Gastroesophageal sphincter (tissue), 4 donors: ENCODE measurements around the gene CLMP. TPM values are rescaled to one million over a fixed set of nuclear protein-coding genes. Genes with fewer than 3 reads are reported as not detected.
A peak's percentile ranks its signal among the peaks of the same experiment; 100 is the strongest.

ENCODE experiments used
- ATAC-seq: fragments of 150-250 bp; one replicate; pipeline ENCODE4 v1.9.1; 2016; ENCODE audit warnings: mild to moderate bottlenecking, moderate library complexity
- H3K27ac ChIP-seq, 4 donors: fragments of 200-600 bp; sonication (generic) in 3 of 4; 1 replicate in 3 of 4; 2 replicates in 1 of 4; pipeline ENCODE4 v1.5.1; 2016 to 2019
- H3K27me3 ChIP-seq: fragments of 200-600 bp; sonication (generic); one replicate; pipeline ENCODE4 v1.5.1; 2019
- H3K36me3 ChIP-seq, 2 donors: fragments of 200-600 bp; sonication (generic); one replicate each; pipeline ENCODE4 v1.5.1; 2019; ENCODE audit warnings: control low read depth in 1 of 2
- H3K4me1 ChIP-seq, 3 donors: fragments of 200-600 bp; sonication (generic); 1 replicate in 2 of 3; 2 replicates in 1 of 3; pipeline ENCODE4 v1.5.1; 2016 to 2019; ENCODE audit warnings: control low read depth in 2 of 3
- H3K4me3 ChIP-seq, 2 donors: fragments of 200-600 bp; sonication (generic); one replicate each; pipeline ENCODE4 v1.5.1; 2019; ENCODE audit warnings: mild to moderate bottlenecking in 1 of 2, moderate library complexity in 1 of 2
- H3K9me3 ChIP-seq, 3 donors: fragments of 200-600 bp; sonication (generic); one replicate each; pipeline ENCODE4 v1.5.1; 2017 to 2019; ENCODE audit warnings: control low read depth in 2 of 3
- CTCF ChIP-seq, 4 experiments: fragments of 200-600 bp in 2 of 4; fragments of 450-650 bp in 2 of 4; sonication (generic) in 1 of 4; IDR thresholded peaks; one replicate each; pipeline ENCODE4 v1.5.1; 2017 to 2019; ENCODE audit warnings: antibody characterized with exemption in 4 of 4, mild to moderate bottlenecking in 2 of 4, moderate library complexity in 2 of 4
- EP300 ChIP-seq: sonication (generic); formaldehyde crosslinking; IDR thresholded peaks from one replicate; pipeline ENCODE4 v1.6.1; 2017; ENCODE audit warnings: antibody characterized with exemption, mild to moderate bottlenecking
- POLR2A ChIP-seq, 2 donors: fragments of 450-650 bp; IDR thresholded peaks; one replicate each; pipeline ENCODE4 v1.6.1; 2017; ENCODE audit warnings: antibody characterized with exemption in 2 of 2, mild to moderate bottlenecking in 2 of 2, moderate library complexity in 1 of 2
- POLR2AphosphoS5 ChIP-seq: sonication (generic); formaldehyde crosslinking; IDR thresholded peaks from one replicate; pipeline ENCODE4 v1.6.1; 2017; ENCODE audit warnings: antibody characterized with exemption
- WGBS, 2 donors: methylation state at CpG; one replicate each; pipeline ENCODE4 v1.1.5; 2018; ENCODE audit warnings: low coverage in 1 of 2; 5-methylcytosine and 5-hydroxymethylcytosine counted together
- total RNA-seq, 4 donors: library from RNA; depleted of rRNA; stranded (reverse); fragments of >200 nt; gene quantifications; one replicate each; pipeline ENCODE4 v1.1.0, GENCODE V29; 2016

Gene CLMP
- total RNA-seq, 4 donors from 2014 or later, result 89.1 to 274 (median 151) TPM

- Histone ChIP-seq H3K9me3 (no peaks in the 10 kb centered on the region), H3K4me3 (no peak overlapping the region), H3K27ac (peak overlapping the region in 3 of 4 donors; percentile 78 to 83 (median 79)), H3K27me3 (no peaks in the 10 kb centered on the region), H3K4me1 (peaks cover 12 to 93% (median 37%) of the 10 kb centered on the region in 3 donors), H3K36me3 (no peaks in the 10 kb centered on the region)
- no peak for ATAC-seq
- TF ChIP-seq POLR2AphosphoS5 (no peak), CTCF (IDR thresholded peaks at IDR 0.05) (no peak), POLR2A (IDR thresholded peaks at IDR 0.05) (no peak), EP300 (no peak)
- WGBS, 2 donors, result 63 to 86% methylated on average over 1 of the region's 1 CpG
Measured at GRCh38 chr11:123178186-123178585, 16.9 kb downstream of the CLMP start.

- no peak for ATAC-seq
- H3K4me1 ChIP-seq, result peaks cover 12 to 86% (median 37%) of the 10 kb centered on the region in 3 donors
- no peaks in the 10 kb centered on the region for H3K27me3 ChIP-seq
- H3K9me3 ChIP-seq, result no peaks in the 10 kb centered on the region
- 29 to 41% methylated on average over 2 of the region's 2 CpGs for WGBS, 2 donors
- no peaks in the 10 kb centered on the region for H3K36me3 ChIP-seq
- H3K4me3 ChIP-seq, result no peak overlapping the region
- H3K27ac ChIP-seq, result peak overlapping the region; percentile 52 to 87 (median 81)
- TF ChIP-seq CTCF (IDR thresholded peaks at IDR 0.05) (no peak), POLR2AphosphoS5 (no peak), POLR2A (IDR thresholded peaks at IDR 0.05) (no peak), EP300 (no peak)
Measured at GRCh38 chr11:123176785-123177184, 18.3 kb downstream of the CLMP start.

GRCh38 chr11:123174196-123175183 is 20.6 kb downstream of the CLMP start:
- Histone ChIP-seq H3K4me1 (peaks cover 8 to 84% (median 30%) of the 10 kb centered on the region in 3 donors), H3K4me3 (no peak overlapping the region), H3K36me3 (no peaks in the 10 kb centered on the region), H3K9me3 (no peaks in the 10 kb centered on the region), H3K27me3 (no peaks in the 10 kb centered on the region), H3K27ac (peak overlapping the region; percentile 79 to 87 (median 85))
- TF ChIP-seq POLR2A (IDR thresholded peaks at IDR 0.05), result no peak
- TF ChIP-seq POLR2AphosphoS5, result peak; percentile 96
- no peak for TF ChIP-seq CTCF (IDR thresholded peaks at IDR 0.05)
- TF ChIP-seq EP300, result no peak
- 33 to 35% methylated on average over 5 to 7 of the region's 7 CpGs for WGBS, 2 donors
- ATAC-seq, result peak; percentile 90

GRCh38 chr11:123173856-123174186 is 21.2 kb downstream of the CLMP start:
- 94 to 100% methylated on average over 2 to 3 of the region's 3 CpGs for WGBS, 2 donors
- no peak overlapping the region for H3K4me3 ChIP-seq
- H3K27me3 ChIP-seq, result no peaks in the 10 kb centered on the region
- TF ChIP-seq EP300, result no peak
- no peak for TF ChIP-seq CTCF (IDR thresholded peaks at IDR 0.05)
- TF ChIP-seq POLR2A (IDR thresholded peaks at IDR 0.05), result no peak
- no peak for ATAC-seq
- H3K36me3 ChIP-seq, result no peaks in the 10 kb centered on the region
- H3K27ac ChIP-seq, result peak overlapping the region; percentile 79 to 87 (median 85)
- peaks cover 8 to 86% (median 30%) of the 10 kb centered on the region in 3 donors for H3K4me1 ChIP-seq
- H3K9me3 ChIP-seq, result no peaks in the 10 kb centered on the region
